K562 (cell line): ENCODE data around the gene TNFAIP8L1. TPM values are rescaled to one million over a fixed set of nuclear protein-coding genes. Genes with fewer than 3 reads are reported as not detected.

ENCODE experiments used
- ATAC-seq: fragments of 200-7000 bp; cut with Tn5 transposase; 3 replicates; pipeline ENCODE4 v1.9.1; 2020; ENCODE audit warnings: moderate library complexity
- BruUV-seq: library from RNA; stranded (reverse); fragments of 400-500 nt; replicated peaks from 2 replicates; lab custom pipeline; 2021; lab: Mats Ljungman, UMichigan
- CTCF ChIA-PET: fragments of 300-600 bp; formaldehyde crosslinking; extraction: SDS; loops from one replicate; lab custom pipeline; 2021; ENCODE audit warnings: low intra/inter-chr PET ratio; lab: Yijun Ruan, JAX
- POLR2A ChIA-PET: fragments of 300-600, 350-650 bp; sonication (Branson Sonifier 250); formaldehyde crosslinking; extraction: SDS; loops from one replicate; lab custom pipeline; 2021; ENCODE audit warnings: antibody characterized with exemption, inconsistent platforms; lab: Yijun Ruan, JAX
- DNase-seq, 4 experiments: peaks; one replicate each; pipeline versions ENCODE4 v3.0.0 to v3.0.0-alpha.2; 2011 to 2018; ENCODE audit warnings: low spot score in 3 of 4, mixed read lengths in 3 of 4; ENCODE audit errors: extremely low read depth in 1 of 4
- FAIRE-seq: peaks from 2 replicates; lab custom pipeline; 2011; peaks lifted over from hg19 to GRCh38; lab: Jason Lieb, UNC
- H2AFZ ChIP-seq: 2 replicates; pipeline ENCODE4 v1.6.0; 2011; ENCODE audit warnings: low read depth, low read length, control low read depth, inconsistent platforms
- H3K27ac ChIP-seq: fragments of 200-600 bp; 3 replicates; pipeline ENCODE4 v1.8.0; 2011; ENCODE audit warnings: low read depth, mild to moderate bottlenecking, control low read depth, inconsistent platforms, low read length, moderate library complexity, mixed read lengths; ENCODE audit errors: extremely low read depth
- H3K27me3 ChIP-seq, 2 experiments: fragments of 300-600 bp in 1 of 2; 2 replicates in 1 of 2; 3 replicates in 1 of 2; pipeline versions ENCODE4 v1.6.0 to v1.8.0; 2011; ENCODE audit warnings: inconsistent platforms in 2 of 2, low read length in 2 of 2, mild to moderate bottlenecking in 1 of 2, mixed read lengths in 1 of 2, moderate library complexity in 1 of 2; ENCODE audit not compliant: control insufficient read depth in 2 of 2, insufficient read depth in 2 of 2
- H3K36me3 ChIP-seq: fragments of 300-600 bp; 3 replicates; pipeline ENCODE4 v1.8.0; 2011; ENCODE audit warnings: mild to moderate bottlenecking, low read length, inconsistent platforms; ENCODE audit not compliant: control insufficient read depth, insufficient read depth
- H3K4me1 ChIP-seq, 2 experiments: fragments of 200-600 bp in 1 of 2; replicated peaks in 1 of 2; 2 replicates in 1 of 2; 3 replicates in 1 of 2; pipeline versions ENCODE4 v1.5.1 to v1.8.0; 2011; ENCODE audit warnings: inconsistent platforms in 2 of 2, low read length in 2 of 2, mild to moderate bottlenecking in 1 of 2, mixed read lengths in 1 of 2, moderate library complexity in 1 of 2; ENCODE audit not compliant: control insufficient read depth in 2 of 2, insufficient read depth in 2 of 2
- H3K4me2 ChIP-seq: 2 replicates; pipeline ENCODE4 v1.6.1; 2011; ENCODE audit warnings: low read length, control low read depth, inconsistent platforms, mixed read lengths; ENCODE audit not compliant: insufficient read depth
- H3K4me3 ChIP-seq: fragments of 200-600 bp; sonication (generic), shearing (Covaris generic); 2 replicates; pipeline ENCODE4 v1.5.1; 2016; ENCODE audit warnings: control low read depth, inconsistent platforms
- H3K79me2 ChIP-seq: fragments of 200-600 bp; 3 replicates; pipeline ENCODE4 v1.8.0; 2011; ENCODE audit warnings: low read length, inconsistent platforms; ENCODE audit not compliant: control insufficient read depth, insufficient read depth
- H3K9ac ChIP-seq, 2 experiments: 2 replicates each; pipeline versions ENCODE4 v1.6.0 to v1.6.1; 2011; ENCODE audit warnings: low read depth in 2 of 2, low read length in 2 of 2, control low read depth in 1 of 2, inconsistent platforms in 1 of 2, mild to moderate bottlenecking in 1 of 2, mixed read lengths in 1 of 2; ENCODE audit not compliant: insufficient read depth in 1 of 2
- H3K9me1 ChIP-seq: one replicate; pipeline ENCODE4 v1.6.0; 2011; ENCODE audit warnings: inconsistent platforms, mild to moderate bottlenecking, low read length, moderate library complexity; ENCODE audit not compliant: control insufficient read depth, insufficient read depth
- H3K9me3 ChIP-seq: replicated peaks from 2 replicates; pipeline ENCODE4 v1.5.1; 2011; ENCODE audit warnings: low read depth, low read length, inconsistent platforms; ENCODE audit not compliant: control insufficient read depth, insufficient read depth
- H4K20me1 ChIP-seq: replicated peaks from 2 replicates; pipeline ENCODE4 v1.6.1; 2011; ENCODE audit warnings: low read length, inconsistent platforms, mixed read lengths; ENCODE audit not compliant: control insufficient read depth, insufficient read depth
- ETV6 ChIP-seq, 3 experiments: fragments of 150-350 bp in 1 of 3; sonication (generic) in 1 of 3; formaldehyde crosslinking in 1 of 3; IDR thresholded peaks; 2 replicates each; pipeline versions ENCODE4 v1.6.1 to v1.8.0; 2014 to 2022; ENCODE audit warnings: borderline replicate concordance in 2 of 3, low read depth in 2 of 3, antibody characterized with exemption in 1 of 3, low read length in 1 of 3, mild to moderate bottlenecking in 1 of 3, missing genetic modification reagents in 1 of 3
- POLR2G ChIP-seq: fragments of 200-400 bp; formaldehyde crosslinking; IDR thresholded peaks from 2 replicates; pipeline ENCODE4 v1.6.1; 2017; ENCODE audit warnings: low read depth, mild to moderate bottlenecking, antibody characterized with exemption, low read length, moderate library complexity
- ZNF121 ChIP-seq: sonication (generic); formaldehyde crosslinking; conservative IDR thresholded peaks from 2 replicates; pipeline ENCODE4 v1.8.0; 2022; ENCODE audit warnings: missing genetic modification reagents
- WGBS: fragments of 100-300 bp; shearing (Covaris generic); methylation state at CpG from one replicate; pipeline ENCODE4 v1.1.6; 2016; ENCODE audit warnings: low coverage, mixed read lengths; ENCODE audit not compliant: insufficient coverage; ENCODE audit errors: missing lambda C conversion rate; 5-methylcytosine and 5-hydroxymethylcytosine counted together
- in situ Hi-C: fragments of 300-500 bp; cut with MboI; formaldehyde crosslinking; loops from 4 replicates; pipeline ENCODE4 v1.15.0; 2018; ENCODE audit warnings: inconsistent platforms, mixed read lengths
- intact Hi-C: fragments of 100-400 bp; cut with micrococcal nuclease; formaldehyde crosslinking; loops from 2 replicates; pipeline ENCODE4 v1.14.2; 2022
- polyA plus RNA-seq, 8 experiments: library from polyadenylated mRNA; depleted of rRNA in 4 of 8; stranded (reverse) in 5 of 8; unstranded in 3 of 8; fragments of >200 nt; fragmentation: Nextera tagmentation in 2 of 8; fragmentation: Illumina TruSeq in 1 of 8; extraction: Ambion mirVana in 2 of 8; extraction: Trizol in 1 of 8; gene quantifications; 2 replicates each; pipeline versions ENCODE4 v1.2.1 to v1.2.3, GENCODE V29; 2011 to 2014; ENCODE audit warnings: inconsistent platforms in 1 of 8, missing spikeins in 1 of 8
- total RNA-seq, 7 experiments: library from RNA; depleted of rRNA in 6 of 7; stranded (reverse); fragments of >200 nt in 6 of 7; fragmentation: Illumina TruSeq in 2 of 7; extraction: Trizol in 2 of 7; gene quantifications; 2 replicates each; pipeline versions ENCODE4 v1.2.1 to v1.2.3, GENCODE V29; 2011 to 2021; ENCODE audit warnings: low replicate concordance in 1 of 7
- TF ChIP-seq, protein P1 (sequence below): sonication (generic); formaldehyde crosslinking; IDR thresholded peaks from 2 replicates; pipeline ENCODE4 v1.8.1; 2023; ENCODE audit warnings: mild to moderate bottlenecking, missing genetic modification reagents

TNFAIP8L1 gene
- total and polyA plus RNA-seq, 9 of the 15 experiments (the other 6 are each of a cell fraction or from before 2014, with no cell fraction given) = 0.69 to 9.3 (median 4.9) TPM

GRCh38 chr19:4647676-4648644 lies 8.6 kb downstream of the TNFAIP8L1 start:
- H3K9me1 ChIP-seq = no peaks in the 10 kb centered on the region
- DNase-seq (no peak), ATAC-seq (no peak; the same call in 2 of the 3 replicates)
- H3K27ac ChIP-seq = no peak overlapping the region
- H4K20me1 ChIP-seq = no peaks in the 10 kb centered on the region
- ChIA-PET POLR2A (interaction anchor here (0.7 to 1.0 kb wide), 2 partner anchors 12 to 89 kb away, joined by 3 read pairs; no protein-coding TSS in a partner anchor), CTCF (no interaction called here)
- intact Hi-C loops (no loop called here), in situ Hi-C loops (no loop called here)
- no peak overlapping the region for H3K4me3 ChIP-seq
- H3K9me3 ChIP-seq = no peaks in the 10 kb centered on the region
- 77% methylated on average over 16 of the region's 20 CpGs for WGBS
- H3K79me2 ChIP-seq = no peaks in the 10 kb centered on the region
- no peak overlapping the region for H3K4me2 ChIP-seq
- H3K27me3 ChIP-seq = no peaks in the 10 kb centered on the region
- H3K4me1 ChIP-seq = peaks cover 0 to 25% of the 10 kb centered on the region in 2 experiments; a peak in 2 of 5 replicates
- H3K36me3 ChIP-seq = peaks cover 14% of the 10 kb centered on the region; the same call in 1 of the 3 replicates
- no peak overlapping the region for H2AFZ ChIP-seq
- TF ChIP-seq ZNF121 (CRISPR knock-in tag) (peak; percentile 52), POLR2G (0 out of 2 replicates have a peak, but pooled peaks have one; percentile 26), ETV6 (IDR thresholded peaks at IDR 0.05; ENCODE audit: borderline replicate concordance in 1 of 2, low read depth in 2 of 2, low read length in 1 of 2) (no peak), ETV6 (CRISPR knock-in tag; IDR thresholded peaks at IDR 0.05; ENCODE audit: borderline replicate concordance) (no peak)
- TF ChIP-seq, protein P1, sequence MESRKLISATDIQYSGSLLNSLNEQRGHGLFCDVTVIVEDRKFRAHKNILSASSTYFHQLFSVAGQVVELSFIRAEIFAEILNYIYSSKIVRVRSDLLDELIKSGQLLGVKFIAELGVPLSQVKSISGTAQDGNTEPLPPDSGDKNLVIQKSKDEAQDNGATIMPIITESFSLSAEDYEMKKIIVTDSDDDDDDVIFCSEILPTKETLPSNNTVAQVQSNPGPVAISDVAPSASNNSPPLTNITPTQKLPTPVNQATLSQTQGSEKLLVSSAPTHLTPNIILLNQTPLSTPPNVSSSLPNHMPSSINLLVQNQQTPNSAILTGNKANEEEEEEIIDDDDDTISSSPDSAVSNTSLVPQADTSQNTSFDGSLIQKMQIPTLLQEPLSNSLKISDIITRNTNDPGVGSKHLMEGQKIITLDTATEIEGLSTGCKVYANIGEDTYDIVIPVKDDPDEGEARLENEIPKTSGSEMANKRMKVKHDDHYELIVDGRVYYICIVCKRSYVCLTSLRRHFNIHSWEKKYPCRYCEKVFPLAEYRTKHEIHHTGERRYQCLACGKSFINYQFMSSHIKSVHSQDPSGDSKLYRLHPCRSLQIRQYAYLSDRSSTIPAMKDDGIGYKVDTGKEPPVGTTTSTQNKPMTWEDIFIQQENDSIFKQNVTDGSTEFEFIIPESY (CRISPR knock-in tag) = 0 out of 2 replicates have a peak, but pooled peaks have one; percentile 25
- TF ChIP-seq, all 486 proteins: peak for 3
- H3K9ac ChIP-seq = peak overlapping the region in 1 of 2 experiments; percentile 33; a peak in 1 of 4 replicates
- BruUV-seq = no TSS peak
- no peak for FAIRE-seq
